AG04449 (cell line): ENCODE results near the gene MARCHF11.

Source experiments
- CTCF ChIA-PET: fragments of 350-600 bp; formaldehyde crosslinking; extraction: SDS; loops from one replicate; lab custom pipeline; 2021; ENCODE audit warnings: antibody characterized with exemption; lab: Yijun Ruan, JAX
- POLR2A ChIA-PET: fragments of 400-600, 350-600 bp; formaldehyde crosslinking; extraction: SDS; loops from one replicate; lab custom pipeline; 2020; ENCODE audit warnings: antibody characterized with exemption, inconsistent platforms; lab: Yijun Ruan, JAX
- DNase-seq: peaks from one replicate; pipeline ENCODE4 v3.0.0-alpha.2; 2010; ENCODE audit warnings: low read depth, low spot score
- H3K4me3 ChIP-seq: 2 replicates; pipeline ENCODE4 v1.5.1; 2011; ENCODE audit warnings: low read depth, mild to moderate bottlenecking, control low read depth, low read length
- CTCF ChIP-seq: IDR thresholded peaks from one replicate; pipeline ENCODE4 v1.5.1; 2011; ENCODE audit warnings: mild to moderate bottlenecking, moderate library complexity, low read length, control low read depth, inconsistent platforms; ENCODE audit not compliant: insufficient read depth; ENCODE audit errors: missing control alignments

MARCHF11 gene

GRCh38 chr5:16074358-16074757 is 105.2 kb downstream of the MARCHF11 start:
- ChIA-PET CTCF (no interaction called here), POLR2A (no interaction called here)
- no peak overlapping the region for H3K4me3 ChIP-seq
- no peak for DNase-seq
- no peak for TF ChIP-seq CTCF

- H3K4me3 ChIP-seq = no peak overlapping the region
- DNase-seq = no peak
- POLR2A ChIA-PET = no interaction called here
- CTCF ChIA-PET = no interaction called here
- TF ChIP-seq CTCF = no peak
Observed at GRCh38 chr5:16072616-16073015, 107.0 kb downstream of the MARCHF11 start.

DNA sequence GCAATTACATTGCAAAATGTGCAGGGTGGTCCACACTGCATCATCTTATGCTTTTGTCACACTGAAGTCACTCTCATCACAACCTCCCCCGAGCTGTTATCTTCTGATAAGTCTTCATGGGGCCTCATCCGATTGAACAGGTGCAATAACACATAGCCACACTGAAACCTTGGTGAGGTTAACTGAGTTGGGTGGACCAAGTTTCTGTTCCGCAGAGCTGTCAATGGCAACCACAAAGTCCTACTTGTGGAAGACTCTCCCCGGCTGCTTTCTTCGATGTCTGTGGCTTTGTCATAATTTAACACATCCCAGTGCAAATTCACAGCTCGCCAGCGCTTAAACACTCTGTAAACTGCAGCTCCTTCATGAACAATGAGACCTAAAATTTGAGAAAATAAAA is 112.2 kb downstream of the MARCHF11 start:
- ChIA-PET CTCF (no interaction called here), POLR2A (no interaction called here)
- DNase-seq = no peak
- TF ChIP-seq CTCF = no peak
- H3K4me3 ChIP-seq = no peak overlapping the region

- DNase-seq = no peak
- CTCF ChIA-PET = interaction anchor here (1.1 kb wide), 1 partner anchor 72 kb away, joined by 3 read pairs; no protein-coding TSS in a partner anchor
- POLR2A ChIA-PET = no interaction called here
- no peak for TF ChIP-seq CTCF
- H3K4me3 ChIP-seq = no peak overlapping the region
Observed at GRCh38 chr5:16066810-16067209, 112.8 kb downstream of the MARCHF11 start.

GRCh38 chr5:16066320-16066719 is 113.3 kb downstream of the MARCHF11 start:
- DNase-seq = no peak
- no peak overlapping the region for H3K4me3 ChIP-seq
- no peak for TF ChIP-seq CTCF
- CTCF ChIA-PET = interaction anchor here (1.1 kb wide), 1 partner anchor 72 kb away, joined by 3 read pairs; no protein-coding TSS in a partner anchor
- POLR2A ChIA-PET = no interaction called here

- POLR2A ChIA-PET = no interaction called here
- DNase-seq = no peak
- no peak overlapping the region for H3K4me3 ChIP-seq
- CTCF ChIA-PET = interaction anchor here (1.1 kb wide), 1 partner anchor 71 kb away, joined by 3 read pairs; no protein-coding TSS in a partner anchor
- TF ChIP-seq CTCF = no peak
Observed at GRCh38 chr5:16065831-16066230, 113.8 kb downstream of the MARCHF11 start.
